GM21381 (cell line): Measurements from ENCODE around the gene TMEM37.

Source experiments
- ATAC-seq: cut with Tn5 transposase; IDR thresholded peaks from one replicate; pipeline ENCODE4 v1.9.1; 2021; ENCODE audit warnings: mild to moderate bottlenecking, moderate library complexity; ENCODE audit not compliant: unreplicated experiment

The TMEM37 gene

GRCh38 chr2:119451336-119452050 lies 19.8 kb downstream of the TMEM37 start:
- no peak for ATAC-seq

- ATAC-seq = no peak
Observed at GRCh38 chr2:119453972-119454593, 22.4 kb downstream of the TMEM37 start.

GRCh38 chr2:119455066-119455718 lies 23.5 kb downstream of the TMEM37 start:
- no peak for ATAC-seq

- no peak for ATAC-seq
Observed at GRCh38 chr2:119460076-119460475, 28.4 kb downstream of the TMEM37 start.

- no peak for ATAC-seq
Observed at GRCh38 chr2:119461811-119462210, 30.2 kb downstream of the TMEM37 start.

GRCh38 chr2:119462574-119462973 lies 30.9 kb downstream of the TMEM37 start:
- ATAC-seq = no peak

- ATAC-seq = no peak
Observed at GRCh38 chr2:119463136-119463535, 31.5 kb downstream of the TMEM37 start.

- ATAC-seq = no peak
Observed at GRCh38 chr2:119463990-119464389, 32.3 kb downstream of the TMEM37 start.

GRCh38 chr2:119464981-119465380 lies 33.3 kb downstream of the TMEM37 start:
- no peak for ATAC-seq

GRCh38 chr2:119465687-119466086 lies 34.0 kb downstream of the TMEM37 start:
- ATAC-seq = no peak

GRCh38 chr2:119466373-119466772 lies 34.7 kb downstream of the TMEM37 start:
- no peak for ATAC-seq

- no peak for ATAC-seq
Observed at GRCh38 chr2:119468154-119468955, 36.7 kb downstream of the TMEM37 start.

GRCh38 chr2:119469131-119469530 lies 37.5 kb downstream of the TMEM37 start:
- ATAC-seq = no peak

GRCh38 chr2:119469661-119470297 lies 38.1 kb downstream of the TMEM37 start:
- ATAC-seq = no peak

- no peak for ATAC-seq
Observed at GRCh38 chr2:119472749-119473148, 41.1 kb downstream of the TMEM37 start.

GRCh38 chr2:119473621-119474370 lies 42.1 kb downstream of the TMEM37 start:
- no peak for ATAC-seq

GRCh38 chr2:119474371-119475224 lies 42.9 kb downstream of the TMEM37 start:
- ATAC-seq = no peak

GRCh38 chr2:119475225-119475856 lies 43.7 kb downstream of the TMEM37 start:
- ATAC-seq = no peak

- ATAC-seq = no peak
Observed at GRCh38 chr2:119475857-119476244, 44.2 kb downstream of the TMEM37 start.
